Prostate gland (tissue), 2 donors: ENCODE data around the gene ADGRD1. TPM values are rescaled to one million over a fixed set of nuclear protein-coding genes. Genes with fewer than 3 reads are reported as not detected.

ENCODE experiments used
- DNase-seq: peaks from one replicate; pipeline ENCODE4 v3.0.0-alpha.2; 2019; ENCODE audit warnings: low spot score
- H3K27ac ChIP-seq, 2 donors: fragments of 200-600 bp; sonication (generic); 2 replicates each; pipeline ENCODE4 v1.5.1; 2017 to 2019
- H3K27me3 ChIP-seq: fragments of 200-600 bp; sonication (generic); replicated peaks from 2 replicates; pipeline ENCODE4 v1.5.1; 2019; ENCODE audit not compliant: insufficient read depth
- H3K36me3 ChIP-seq, 2 donors: fragments of 200-600 bp; sonication (generic); 1 replicate in 1 of 2; 2 replicates in 1 of 2; pipeline versions ENCODE4 v1.5.1 to v1.8.1; 2017 to 2019
- H3K4me1 ChIP-seq: fragments of 200-600 bp; sonication (generic); replicated peaks from 2 replicates; pipeline ENCODE4 v1.5.1; 2019
- H3K4me3 ChIP-seq, 2 donors: fragments of 200-600 bp; sonication (generic); 2 replicates each; pipeline ENCODE4 v1.5.1; 2017 to 2019
- H3K9me3 ChIP-seq: fragments of 200-600 bp; sonication (generic); 2 replicates; pipeline ENCODE4 v1.5.1; 2017
- CTCF ChIP-seq, 4 experiments: fragments of 200-600 bp in 2 of 4; fragments of 450-650 bp in 2 of 4; sonication (generic) in 2 of 4; IDR thresholded peaks; 1 replicate in 3 of 4; 2 replicates in 1 of 4; pipeline ENCODE4 v1.5.1; 2016 to 2019; ENCODE audit warnings: antibody characterized with exemption in 4 of 4, mild to moderate bottlenecking in 2 of 4, moderate library complexity in 2 of 4
- POLR2A ChIP-seq: fragments of 450-650 bp; IDR thresholded peaks from one replicate; pipeline ENCODE4 v1.6.1; 2016; ENCODE audit warnings: antibody characterized with exemption, mild to moderate bottlenecking
- POLR2AphosphoS5 ChIP-seq: sonication (generic); formaldehyde crosslinking; IDR thresholded peaks from one replicate; pipeline ENCODE4 v1.6.1; 2017; ENCODE audit warnings: antibody characterized with exemption
- WGBS: methylation state at CpG from one replicate; pipeline ENCODE4 v1.1.5; 2018; 5-methylcytosine and 5-hydroxymethylcytosine counted together
- intact Hi-C: fragments of 100-400 bp; cut with DNase I; formaldehyde crosslinking; loops from one replicate; pipeline ENCODE4 v1.14.2; 2022
- total RNA-seq, 2 donors: library from RNA; depleted of rRNA; stranded (reverse); fragments of >200 nt; gene quantifications; one replicate each; pipeline ENCODE4 v1.1.0, GENCODE V29; 2016

ADGRD1 gene
- total RNA-seq, 2 donors from 2014 or later, result 4.3 to 20.9 TPM

- H3K27me3 ChIP-seq, result no peaks in the 10 kb centered on the region
- H3K9me3 ChIP-seq, result no peaks in the 10 kb centered on the region
- no peak for DNase-seq
- intact Hi-C loops, result loop anchor here (10.0 kb wide), 1 partner anchor 696 kb away; no protein-coding TSS in a partner anchor
- no peak overlapping the region for H3K4me3 ChIP-seq
- no peaks in the 10 kb centered on the region for H3K4me1 ChIP-seq
- H3K36me3 ChIP-seq, result no peaks in the 10 kb centered on the region
- TF ChIP-seq CTCF (IDR thresholded peaks at IDR 0.05) (no peak), POLR2AphosphoS5 (no peak)
- H3K27ac ChIP-seq, result no peak overlapping the region
- 93% methylated on average over 33 of the region's 34 CpGs for WGBS
Observed at GRCh38 chr12:131138638-131139362, 185.1 kb downstream of the ADGRD1 start.

- H3K27ac ChIP-seq, result no peak overlapping the region
- TF ChIP-seq POLR2AphosphoS5 (no peak), CTCF (IDR thresholded peaks at IDR 0.05) (no peak), POLR2A (no peak)
- H3K9me3 ChIP-seq, result no peaks in the 10 kb centered on the region
- no peaks in the 10 kb centered on the region for H3K27me3 ChIP-seq
- H3K36me3 ChIP-seq, result no peaks in the 10 kb centered on the region
- no peaks in the 10 kb centered on the region for H3K4me1 ChIP-seq
- H3K4me3 ChIP-seq, result no peak overlapping the region
- no peak for DNase-seq
- intact Hi-C loops, result loop anchor here (10.0 kb wide), 1 partner anchor 695 kb away; no protein-coding TSS in a partner anchor
- 94% methylated on average over 20 of the region's 27 CpGs for WGBS
Observed at GRCh38 chr12:131139363-131140068, 185.8 kb downstream of the ADGRD1 start.

- no peak for DNase-seq
- H3K4me3 ChIP-seq, result no peak overlapping the region
- H3K9me3 ChIP-seq, result no peaks in the 10 kb centered on the region
- intact Hi-C loops, result no loop called here
- WGBS, result 85% methylated on average over 12 of the region's 12 CpGs
- no peaks in the 10 kb centered on the region for H3K27me3 ChIP-seq
- H3K4me1 ChIP-seq, result no peaks in the 10 kb centered on the region
- no peak for TF ChIP-seq POLR2AphosphoS5
- no peak for TF ChIP-seq CTCF (IDR thresholded peaks at IDR 0.05)
- no peak for TF ChIP-seq POLR2A
- H3K36me3 ChIP-seq, result no peaks in the 10 kb centered on the region
- no peak overlapping the region for H3K27ac ChIP-seq
Observed at GRCh38 chr12:131140069-131140435, 186.3 kb downstream of the ADGRD1 start.

GRCh38 chr12:131140697-131141096, 187.0 kb downstream of the ADGRD1 start:
- Histone ChIP-seq H3K4me1 (no peaks in the 10 kb centered on the region), H3K9me3 (no peaks in the 10 kb centered on the region), H3K27me3 (no peaks in the 10 kb centered on the region), H3K4me3 (no peak overlapping the region), H3K27ac (no peak overlapping the region), H3K36me3 (no peaks in the 10 kb centered on the region)
- intact Hi-C loops, result no loop called here
- 85% methylated on average over 7 of the region's 10 CpGs for WGBS
- no peak for TF ChIP-seq POLR2A
- no peak for TF ChIP-seq CTCF (IDR thresholded peaks at IDR 0.05)
- no peak for TF ChIP-seq POLR2AphosphoS5
- no peak for DNase-seq
